ENCODE measurements around the gene HSF5. TPM values are rescaled to one million over a fixed set of nuclear protein-coding genes. Genes with fewer than 3 reads are reported as not detected.

Gene HSF5
- total RNA-seq, 1 donor from 2014 or later = not detected

DNA sequence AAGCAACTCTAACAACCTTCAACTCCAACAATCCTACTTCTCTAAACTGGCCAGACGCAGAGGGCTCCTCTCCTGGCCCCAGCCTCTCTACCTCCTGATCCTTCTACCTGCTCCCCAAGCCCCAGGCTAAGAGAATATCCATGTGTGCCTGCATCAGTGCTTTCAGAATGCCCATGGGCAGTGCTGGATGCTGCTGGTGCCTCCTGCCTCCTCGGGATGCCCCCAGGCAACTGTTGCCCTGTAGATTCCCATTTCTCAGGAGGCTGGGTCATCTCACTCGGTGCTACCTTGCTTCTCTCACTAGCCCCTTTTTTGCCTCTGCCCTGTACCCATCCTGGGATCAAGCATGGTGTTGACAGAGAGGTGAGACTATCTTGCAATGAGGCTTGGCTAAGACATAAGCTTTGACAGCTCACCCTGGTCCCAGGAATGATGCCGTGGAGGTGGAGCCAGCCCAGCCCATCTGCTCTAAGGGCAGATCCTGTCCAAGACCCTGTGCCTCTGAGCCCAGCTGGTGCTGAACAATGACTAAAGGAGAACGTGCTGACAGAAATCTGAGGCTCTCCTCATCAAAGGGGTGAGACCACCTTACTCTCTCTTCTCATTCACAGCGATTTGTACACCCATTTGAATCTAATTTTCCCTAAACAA is 116.8 kb downstream of the HSF5 start:
- no peak for FAIRE-seq
- no peaks in the 10 kb centered on the region for H3K27me3 ChIP-seq (ENCODE audit: control insufficient read depth, insufficient read depth, low read length)
- H3K4me3 ChIP-seq (ENCODE audit: low read depth, low read length) = no peak overlapping the region
- H3K36me3 ChIP-seq (ENCODE audit: control insufficient read depth, insufficient read depth, low read length) = peaks cover 7% of the 10 kb centered on the region
- no peak for TF ChIP-seq CTCF (IDR thresholded peaks at IDR 0.05; ENCODE audit: insufficient read depth, low read length, severe bottlenecking)
- DNase-seq (ENCODE audit: low read depth) = no peak

DNA sequence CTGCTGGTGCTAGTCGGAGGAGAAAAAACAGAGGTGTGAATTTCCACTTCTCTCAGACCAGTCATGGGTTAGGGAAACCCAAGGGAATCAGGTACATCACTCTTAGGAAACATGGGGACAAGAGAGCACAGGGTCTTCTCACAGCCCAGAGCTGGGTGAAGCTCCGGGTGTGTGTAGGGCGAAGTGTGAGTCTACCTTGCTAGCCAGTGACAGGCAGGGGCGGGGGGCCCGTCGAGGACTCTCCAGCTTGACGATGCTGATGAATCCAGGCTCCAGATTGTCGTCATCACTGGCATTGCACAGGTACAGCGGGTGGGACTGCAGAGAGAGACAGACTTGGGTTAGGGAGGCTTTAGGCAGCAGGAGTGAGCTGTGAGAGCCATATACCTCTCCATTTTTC is 117.5 kb downstream of the HSF5 start:
- FAIRE-seq (no peak), DNase-seq (ENCODE audit: low read depth) (no peak)
- no peak overlapping the region for H3K4me3 ChIP-seq (ENCODE audit: low read depth, low read length)
- peaks cover 7% of the 10 kb centered on the region for H3K36me3 ChIP-seq (ENCODE audit: control insufficient read depth, insufficient read depth, low read length)
- H3K27me3 ChIP-seq (ENCODE audit: control insufficient read depth, insufficient read depth, low read length) = no peaks in the 10 kb centered on the region
- no peak for TF ChIP-seq CTCF (IDR thresholded peaks at IDR 0.05; ENCODE audit: insufficient read depth, low read length, severe bottlenecking)

DNA sequence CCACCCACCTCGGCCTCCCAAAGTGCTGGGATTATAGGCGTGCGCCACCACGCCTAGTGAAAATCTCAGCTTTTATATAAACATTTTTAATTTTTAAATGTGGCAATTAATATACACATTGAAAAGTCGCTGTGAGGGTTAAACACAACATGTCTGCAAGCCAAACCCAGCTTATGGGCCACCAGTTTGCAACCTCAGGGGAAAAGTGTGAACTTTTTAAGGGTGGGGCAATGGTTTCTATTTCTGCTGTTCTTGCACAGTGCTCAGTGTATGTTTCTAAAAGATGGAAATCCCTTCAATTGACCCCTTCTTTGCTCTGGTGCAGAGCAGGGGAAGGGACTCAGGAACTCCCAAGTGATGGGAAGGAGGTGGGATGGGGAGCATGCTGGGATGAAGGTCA is 117.9 kb downstream of the HSF5 start:
- FAIRE-seq (no peak), DNase-seq (ENCODE audit: low read depth) (no peak)
- TF ChIP-seq CTCF (IDR thresholded peaks at IDR 0.05; ENCODE audit: insufficient read depth, low read length, severe bottlenecking) = no peak
- peaks cover 7% of the 10 kb centered on the region for H3K36me3 ChIP-seq (ENCODE audit: control insufficient read depth, insufficient read depth, low read length)
- H3K27me3 ChIP-seq (ENCODE audit: control insufficient read depth, insufficient read depth, low read length) = no peaks in the 10 kb centered on the region
- no peak overlapping the region for H3K4me3 ChIP-seq (ENCODE audit: low read depth, low read length)

Other genes with a start within 250 kb of the HSF5 start
- not detected in 2 replicates for gene LPO, start 249.8 kb downstream of the HSF5 start, total RNA-seq
- not detected in 2 replicates for gene MPO, start 207.5 kb downstream of the HSF5 start, total RNA-seq
- 0.26 and 0.53 TPM in 2 replicates for gene TSPOAP1, start 159.6 kb downstream of the HSF5 start, total RNA-seq
- 43.1 and 52.1 TPM in 2 replicates for gene SUPT4H1, start 136.2 kb downstream of the HSF5 start, total RNA-seq
- gene RNF43, start 70.9 kb downstream of the HSF5 start, total RNA-seq = 6.1 and 7.6 TPM in 2 replicates
- gene MTMR4, start 26.2 kb upstream of the HSF5 start, total RNA-seq = 26.2 and 62.4 TPM in 2 replicates
- gene TEX14, start 203.6 kb upstream of the HSF5 start, total RNA-seq = under 0.01 TPM in 1 of 2 replicates, not detected in the other
- 17.6 and 34.4 TPM in 2 replicates for gene RAD51C, start 204.2 kb upstream of the HSF5 start, total RNA-seq